Activated CD8-positive, alpha-beta T cell treated with anti-CD3 and anti-CD28 coated beads for 36 hours (primary cell): ENCODE data around the gene LIPE. TPM values are rescaled to one million over a fixed set of nuclear protein-coding genes. Genes with fewer than 3 reads are reported as not detected.

ENCODE experiments used
- ATAC-seq: fragments of 200-7000 bp; cut with Tn5 transposase; one replicate; pipeline ENCODE4 v1.10.0; 2021; ENCODE audit warnings: mild to moderate bottlenecking, moderate library complexity
- CTCF ChIA-PET: fragments of 350-600 bp; sonication (Branson Sonifier 250); formaldehyde crosslinking; loops from one replicate; lab custom pipeline; 2021; ENCODE audit warnings: antibody characterized with exemption; lab: Charles Lee
- POLR2A ChIA-PET: fragments of 350-600 bp; sonication (Branson Sonifier 250); formaldehyde crosslinking; loops from one replicate; lab custom pipeline; 2021; ENCODE audit warnings: antibody characterized with exemption; lab: Charles Lee
- DNase-seq: peaks from one replicate; pipeline ENCODE4 v3.0.0-alpha.2; 2020
- H3K27ac Mint-ChIP-seq: one replicate; pipeline ENCODE4 v1.8.0; 2021; ENCODE audit warnings: mild to moderate bottlenecking, mixed read lengths
- H3K27me3 Mint-ChIP-seq: one replicate; pipeline ENCODE4 v1.8.0; 2021; ENCODE audit warnings: mixed read lengths
- H3K36me3 Mint-ChIP-seq: one replicate; pipeline ENCODE4 v1.8.0; 2021; ENCODE audit warnings: low read depth, mixed read lengths
- H3K4me1 Mint-ChIP-seq: one replicate; pipeline ENCODE4 v1.8.0; 2021; ENCODE audit warnings: low read depth, mixed read lengths
- H3K4me3 Mint-ChIP-seq: one replicate; pipeline ENCODE4 v1.8.0; 2021; ENCODE audit warnings: mild to moderate bottlenecking, moderate library complexity, mixed read lengths
- H3K9me3 Mint-ChIP-seq: one replicate; pipeline ENCODE4 v1.8.0; 2021; ENCODE audit warnings: mixed read lengths
- intact Hi-C: fragments of 100-400 bp; cut with micrococcal nuclease; formaldehyde crosslinking; loops from one replicate; pipeline ENCODE4 v1.10.0; 2022
- total RNA-seq, 2 experiments: library from RNA; stranded (reverse); gene quantifications; one replicate each; pipeline ENCODE4 v1.2.3, GENCODE V29; 2021
- TF ChIP-seq, protein P1 (sequence below): fragments of 200-600 bp; IDR thresholded peaks from one replicate; pipeline ENCODE4 v1.8.0; 2022; ENCODE audit warnings: antibody characterized with exemption, mild to moderate bottlenecking

LIPE gene
- total RNA-seq, 2 experiments from 2014 or later = 28.4 to 34.3 TPM

DNA sequence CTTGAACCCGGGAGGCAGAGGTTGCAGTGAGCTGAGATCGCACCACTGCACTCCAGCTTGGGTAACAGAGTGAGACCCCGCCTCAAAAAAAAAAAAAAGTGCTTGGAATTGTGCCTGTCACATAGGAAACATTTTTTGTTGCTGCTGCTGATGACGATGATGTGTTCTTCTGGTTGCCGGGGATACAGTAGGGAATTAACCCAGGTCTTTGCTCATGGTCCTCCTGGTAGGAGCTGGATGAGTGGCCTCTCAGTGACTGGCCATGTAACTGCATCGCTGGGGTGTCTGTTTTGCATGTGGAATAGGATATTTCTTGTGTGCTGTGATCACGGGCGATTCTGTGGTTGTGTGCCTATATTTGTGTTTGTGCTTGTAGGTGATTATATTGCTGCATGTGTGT lies 32.4 kb downstream of the LIPE start:
- POLR2A ChIA-PET = no interaction called here
- H3K36me3 Mint-ChIP-seq = no peaks in the 10 kb centered on the region

DNA sequence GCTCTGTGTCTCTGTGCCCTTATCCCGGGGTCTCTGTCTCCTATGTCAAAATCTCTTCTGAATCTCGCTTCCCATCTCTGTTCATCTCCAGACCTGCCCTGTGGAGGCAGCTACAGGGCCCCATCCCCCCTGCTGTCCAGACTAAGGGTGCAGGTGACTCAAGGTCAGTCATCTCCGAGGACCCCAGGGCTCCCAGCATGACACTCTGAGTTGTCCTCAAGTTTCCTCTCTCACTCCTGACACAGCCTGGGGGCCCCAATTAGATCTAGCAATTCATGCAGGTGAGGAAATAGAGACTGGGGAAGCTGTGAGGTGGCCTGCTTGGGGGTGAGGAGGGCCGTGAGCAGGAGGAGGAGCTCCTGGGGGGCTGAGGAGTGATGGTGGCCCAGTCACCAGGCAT lies 35.0 kb downstream of the LIPE start:
- TF ChIP-seq, protein P1, sequence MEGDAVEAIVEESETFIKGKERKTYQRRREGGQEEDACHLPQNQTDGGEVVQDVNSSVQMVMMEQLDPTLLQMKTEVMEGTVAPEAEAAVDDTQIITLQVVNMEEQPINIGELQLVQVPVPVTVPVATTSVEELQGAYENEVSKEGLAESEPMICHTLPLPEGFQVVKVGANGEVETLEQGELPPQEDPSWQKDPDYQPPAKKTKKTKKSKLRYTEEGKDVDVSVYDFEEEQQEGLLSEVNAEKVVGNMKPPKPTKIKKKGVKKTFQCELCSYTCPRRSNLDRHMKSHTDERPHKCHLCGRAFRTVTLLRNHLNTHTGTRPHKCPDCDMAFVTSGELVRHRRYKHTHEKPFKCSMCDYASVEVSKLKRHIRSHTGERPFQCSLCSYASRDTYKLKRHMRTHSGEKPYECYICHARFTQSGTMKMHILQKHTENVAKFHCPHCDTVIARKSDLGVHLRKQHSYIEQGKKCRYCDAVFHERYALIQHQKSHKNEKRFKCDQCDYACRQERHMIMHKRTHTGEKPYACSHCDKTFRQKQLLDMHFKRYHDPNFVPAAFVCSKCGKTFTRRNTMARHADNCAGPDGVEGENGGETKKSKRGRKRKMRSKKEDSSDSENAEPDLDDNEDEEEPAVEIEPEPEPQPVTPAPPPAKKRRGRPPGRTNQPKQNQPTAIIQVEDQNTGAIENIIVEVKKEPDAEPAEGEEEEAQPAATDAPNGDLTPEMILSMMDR = no peak
- Mint-ChIP-seq H3K4me3 (no peak overlapping the region), H3K36me3 (no peaks in the 10 kb centered on the region), H3K27me3 (peaks cover 19% of the 10 kb centered on the region), H3K9me3 (no peaks in the 10 kb centered on the region), H3K4me1 (peaks cover 9% of the 10 kb centered on the region), H3K27ac (no peak overlapping the region)
- ChIA-PET CTCF (no interaction called here), POLR2A (interaction anchor here (1.2 to 1.5 kb wide), 2 partner anchors 10 to 14 kb away, joined by 4 to 5 read pairs; no protein-coding TSS in a partner anchor)
- ATAC-seq (no peak), DNase-seq (no peak)
- intact Hi-C loops = no loop called here

More for the DNA sequence above, 32.4 kb downstream of the LIPE start:
- ATAC-seq (no peak), DNase-seq (no peak)
- TF ChIP-seq, protein P1 = no peak
- Mint-ChIP-seq H3K4me3 (no peak overlapping the region), H3K27me3 (peaks cover 11% of the 10 kb centered on the region), H3K4me1 (peaks cover 25% of the 10 kb centered on the region), H3K27ac (no peak overlapping the region), H3K9me3 (no peaks in the 10 kb centered on the region)
- CTCF ChIA-PET = interaction anchor here (0.6 kb wide), 1 partner anchor 63 kb away, joined by 3 read pairs; no protein-coding TSS in a partner anchor
- intact Hi-C loops = no loop called here

DNA sequence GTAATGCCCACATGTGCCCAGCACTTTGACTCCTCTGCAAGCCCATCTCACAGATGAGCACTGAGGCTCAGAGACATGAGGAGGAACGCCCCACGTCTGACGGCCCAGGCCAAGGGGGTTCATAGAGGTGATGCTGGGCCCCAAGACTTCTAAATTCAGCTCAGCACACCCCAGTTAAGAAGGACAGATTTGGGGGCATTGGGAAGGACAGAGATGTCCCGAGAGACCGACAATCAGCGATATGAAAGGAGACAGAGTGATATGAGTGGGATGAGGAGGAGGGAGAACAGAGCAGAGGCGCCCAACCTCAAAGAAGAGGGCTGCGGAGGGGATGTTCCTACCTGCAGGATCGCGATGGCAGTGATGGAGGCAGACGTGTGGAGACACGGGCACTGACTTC lies 37.3 kb downstream of the LIPE start, which contains the start of gene CNFN:
CNFN (minus strand) TSS at position 399 of the 400 bp plus-strand sequence. CDS start 1,260 bp downstream, outside the sequence.
- ChIA-PET POLR2A (no interaction called here), CTCF (no interaction called here)
- no peak within 1 kb of the TSS for H3K27ac Mint-ChIP-seq

DNA sequence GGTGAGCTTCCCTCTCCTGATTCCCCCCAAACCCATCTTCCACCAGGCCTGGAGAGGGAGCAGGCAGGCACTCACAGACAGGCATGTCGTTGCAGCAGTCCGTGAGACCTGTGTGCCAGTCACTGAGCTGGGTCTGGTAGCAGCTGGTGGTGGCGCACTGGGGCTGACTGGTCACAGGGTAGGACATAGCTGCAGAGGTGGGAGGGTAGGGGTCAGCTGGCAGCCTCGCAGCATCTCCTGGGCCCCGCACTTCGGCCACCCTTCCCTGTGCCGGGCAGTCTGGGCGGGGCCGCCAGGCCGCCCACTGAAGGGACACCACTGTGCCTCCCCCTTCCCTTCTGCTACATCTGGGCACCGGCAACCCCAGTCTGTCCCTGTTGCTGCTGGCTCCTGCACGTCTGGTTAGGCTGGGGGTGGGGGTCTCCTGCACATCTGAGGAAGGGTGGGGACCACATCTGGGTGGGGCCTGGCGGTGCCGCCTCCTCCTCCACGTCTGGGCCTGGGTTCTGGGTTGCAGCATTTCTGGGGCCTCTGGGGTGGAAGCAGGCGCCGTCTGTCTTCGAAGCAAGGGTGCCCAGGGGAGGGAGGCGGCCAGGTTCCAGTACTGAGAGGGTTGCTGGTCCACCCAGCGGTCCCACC lies 38.2 kb downstream of the LIPE start:
- Mint-ChIP-seq H3K4me1 (peaks cover 3% of the 10 kb centered on the region), H3K27me3 (peaks cover 30% of the 10 kb centered on the region), H3K27ac (no peak overlapping the region), H3K4me3 (no peak overlapping the region), H3K9me3 (no peaks in the 10 kb centered on the region), H3K36me3 (no peaks in the 10 kb centered on the region)
- ATAC-seq (no peak), DNase-seq (no peak)
- ChIA-PET CTCF (no interaction called here), POLR2A (no interaction called here)
- TF ChIP-seq, protein P1 = no peak
- intact Hi-C loops = no loop called here

More for the DNA sequence above, 37.3 kb downstream of the LIPE start, which contains the start of gene CNFN:
- H3K4me1 Mint-ChIP-seq = peaks cover 3% of the 10 kb centered on the region
- no peaks in the 10 kb centered on the region for H3K9me3 Mint-ChIP-seq
- H3K27me3 Mint-ChIP-seq = peaks cover 30% of the 10 kb centered on the region
- no peak for DNase-seq
- H3K36me3 Mint-ChIP-seq = no peaks in the 10 kb centered on the region
- ATAC-seq = no peak
- TF ChIP-seq, protein P1 = no peak
- no peak within 1 kb of the TSS for H3K4me3 Mint-ChIP-seq
- intact Hi-C loops = no loop called here

DNA sequence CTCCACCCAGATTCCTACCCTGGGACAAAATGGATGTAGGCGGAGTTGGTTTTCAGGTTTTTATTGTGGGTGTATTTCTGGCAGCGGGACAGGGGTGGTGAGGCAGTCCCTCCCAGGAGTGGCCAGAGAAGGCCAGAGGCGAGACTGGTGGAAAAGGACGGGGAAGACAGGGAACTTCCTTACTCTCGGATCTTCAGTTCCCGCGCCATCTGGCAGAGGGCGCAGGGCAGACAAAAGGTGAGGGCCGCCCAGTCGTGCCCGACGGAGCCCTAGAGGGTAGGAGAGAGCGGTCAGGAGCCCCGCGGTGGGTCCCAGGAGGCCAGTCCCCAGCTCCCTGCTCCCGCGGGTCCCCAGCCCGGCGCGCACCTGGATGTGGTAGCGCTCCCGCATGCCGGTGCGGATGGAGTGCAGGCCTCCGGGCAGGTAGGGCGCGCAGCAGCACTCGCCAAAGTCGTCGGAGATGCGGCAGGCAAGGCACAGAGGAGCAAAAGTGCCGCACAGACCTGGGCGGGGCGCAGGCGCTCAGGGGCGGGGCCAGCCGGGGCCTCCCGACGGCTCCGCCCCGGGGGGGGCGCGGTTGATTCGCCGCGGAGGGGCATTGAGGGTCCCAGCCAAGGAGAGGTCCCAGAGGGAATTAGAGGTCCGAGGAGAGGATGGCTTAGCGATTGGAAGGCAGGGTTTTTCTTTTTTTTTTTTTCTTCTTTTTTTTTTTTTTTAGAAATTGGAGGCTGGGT lies 40.0 kb downstream of the LIPE start:
- Mint-ChIP-seq H3K4me3 (peak overlapping the region; percentile 41), H3K27me3 (peaks cover 37% of the 10 kb centered on the region), H3K27ac (no peak overlapping the region), H3K36me3 (no peaks in the 10 kb centered on the region), H3K4me1 (peaks cover 3% of the 10 kb centered on the region), H3K9me3 (no peaks in the 10 kb centered on the region)
- POLR2A ChIA-PET = no interaction called here
- TF ChIP-seq, protein P1 = peak; percentile 64
- intact Hi-C loops = no loop called here
- CTCF ChIA-PET = interaction anchor here (1.0 to 1.8 kb wide), 4 partner anchors 9 to 46 kb away, joined by 4 to 6 read pairs (median 4); no protein-coding TSS in a partner anchor
- DNase-seq (peak; percentile 71), ATAC-seq (peak; percentile 96)
